ENCODE data around the gene DOCK1.

The DOCK1 gene

GRCh38 chr10:127320176-127320575 is 414.9 kb downstream of the DOCK1 start:
- no peaks in the 10 kb centered on the region for H3K79me1 ChIP-seq (ENCODE audit: low read depth, low read length)
- no peaks in the 10 kb centered on the region for H3K27me3 ChIP-seq (ENCODE audit: control insufficient read depth in 3 of 3, insufficient read depth in 3 of 3, low read depth in 1 of 3, low read length in 3 of 3)
- no peak overlapping the region for H3K27ac ChIP-seq (replicated peaks; ENCODE audit: low read length)
- no CpG with 5 or more reads among the region's 9 CpGs for WGBS, 2 donors (ENCODE audit: extremely low coverage in 2 of 2, insufficient read length in 2 of 2, insufficient replicate concordance in 1 of 2)
- H2BK15ac ChIP-seq (ENCODE audit: low read length) = no peak overlapping the region
- no peak overlapping the region for H3K14ac ChIP-seq (ENCODE audit: low read length)
- no peak overlapping the region for H3K4me3 ChIP-seq (ENCODE audit: low read length in 2 of 2)
- H3K36me3 ChIP-seq (replicated peaks in 1 of 2; ENCODE audit: control insufficient read depth in 2 of 2, insufficient read depth in 2 of 2, low read length in 2 of 2) = no peaks in the 10 kb centered on the region
- no peak overlapping the region for H2AFZ ChIP-seq (ENCODE audit: low read length)
- no peak overlapping the region for H4K8ac ChIP-seq (ENCODE audit: low read depth, low read length)
- H3K9me3 ChIP-seq (replicated peaks in 1 of 2; ENCODE audit: control insufficient read depth in 2 of 2, insufficient read depth in 1 of 2, low read depth in 1 of 2, low read length in 2 of 2) = no peaks in the 10 kb centered on the region
- H4K91ac ChIP-seq (ENCODE audit: low read depth, low read length, poor library complexity) = no peak overlapping the region
- H3K4me1 ChIP-seq (ENCODE audit: control insufficient read depth in 2 of 2, insufficient read depth in 1 of 2, low read depth in 1 of 2, low read length in 2 of 2) = peaks cover 0 to 2% of the 10 kb centered on the region in 2 donors
- H3K4me2 ChIP-seq (ENCODE audit: insufficient read depth, low read length, poor library complexity, severe bottlenecking) = no peak overlapping the region
- no peak overlapping the region for H2BK12ac ChIP-seq (ENCODE audit: low read length)
- H2BK120ac ChIP-seq (ENCODE audit: low read depth, low read length) = no peak overlapping the region
- DNase-seq (ENCODE audit: low spot score) = no peak
- H3K9ac ChIP-seq (ENCODE audit: low read depth, low read length, poor library complexity) = no peak overlapping the region
- no peak overlapping the region for H3K18ac ChIP-seq (ENCODE audit: low read length)
- H3K23ac ChIP-seq (ENCODE audit: low read depth, low read length, poor library complexity) = no peak overlapping the region
- no peak overlapping the region for H3K4ac ChIP-seq (ENCODE audit: low read length)
- H2AK5ac ChIP-seq (ENCODE audit: low read depth, low read length) = no peak overlapping the region
- H2BK5ac ChIP-seq (ENCODE audit: low read length) = no peak overlapping the region

GRCh38 chr10:127322286-127322685 is 417.1 kb downstream of the DOCK1 start:
- no peak overlapping the region for H4K8ac ChIP-seq (ENCODE audit: low read depth, low read length)
- DNase-seq (ENCODE audit: low spot score) = no peak
- H3K4me2 ChIP-seq (ENCODE audit: insufficient read depth, low read length, poor library complexity, severe bottlenecking) = no peak overlapping the region
- H3K4ac ChIP-seq (ENCODE audit: low read length) = no peak overlapping the region
- H3K18ac ChIP-seq (ENCODE audit: low read length) = no peak overlapping the region
- WGBS, 2 donors (ENCODE audit: extremely low coverage in 2 of 2, insufficient read length in 2 of 2, insufficient replicate concordance in 1 of 2) = no CpG with 5 or more reads among the region's 1 CpG
- no peak overlapping the region for H3K23ac ChIP-seq (ENCODE audit: low read depth, low read length, poor library complexity)
- H2BK120ac ChIP-seq (ENCODE audit: low read depth, low read length) = no peak overlapping the region
- H3K9ac ChIP-seq (ENCODE audit: low read depth, low read length, poor library complexity) = no peak overlapping the region
- H3K14ac ChIP-seq (ENCODE audit: low read length) = no peak overlapping the region
- H3K79me1 ChIP-seq (ENCODE audit: low read depth, low read length) = no peaks in the 10 kb centered on the region
- no peaks in the 10 kb centered on the region for H3K36me3 ChIP-seq (replicated peaks in 1 of 2; ENCODE audit: control insufficient read depth in 2 of 2, insufficient read depth in 2 of 2, low read length in 2 of 2)
- H2AK5ac ChIP-seq (ENCODE audit: low read depth, low read length) = no peak overlapping the region
- no peak overlapping the region for H3K4me3 ChIP-seq (ENCODE audit: low read length in 2 of 2)
- H3K9me3 ChIP-seq (replicated peaks in 1 of 2; ENCODE audit: control insufficient read depth in 2 of 2, insufficient read depth in 1 of 2, low read depth in 1 of 2, low read length in 2 of 2) = no peaks in the 10 kb centered on the region
- H4K91ac ChIP-seq (ENCODE audit: low read depth, low read length, poor library complexity) = no peak overlapping the region
- H3K4me1 ChIP-seq (ENCODE audit: control insufficient read depth in 2 of 2, insufficient read depth in 1 of 2, low read depth in 1 of 2, low read length in 2 of 2) = peaks cover 0 to 2% of the 10 kb centered on the region in 2 donors
- H2BK5ac ChIP-seq (ENCODE audit: low read length) = no peak overlapping the region
- no peak overlapping the region for H2AFZ ChIP-seq (ENCODE audit: low read length)
- H3K27me3 ChIP-seq (ENCODE audit: control insufficient read depth in 3 of 3, insufficient read depth in 3 of 3, low read depth in 1 of 3, low read length in 3 of 3) = no peaks in the 10 kb centered on the region
- H3K27ac ChIP-seq (replicated peaks; ENCODE audit: low read length) = no peak overlapping the region
- no peak overlapping the region for H2BK12ac ChIP-seq (ENCODE audit: low read length)
- no peak overlapping the region for H2BK15ac ChIP-seq (ENCODE audit: low read length)

- Histone ChIP-seq H4K8ac (ENCODE audit: low read depth, low read length) (no peak overlapping the region), H3K4me3 (ENCODE audit: low read length in 2 of 2) (no peak overlapping the region), H3K27me3 (ENCODE audit: control insufficient read depth in 3 of 3, insufficient read depth in 3 of 3, low read depth in 1 of 3, low read length in 3 of 3) (no peaks in the 10 kb centered on the region), H3K79me1 (ENCODE audit: low read depth, low read length) (no peaks in the 10 kb centered on the region), H3K36me3 (replicated peaks in 1 of 2; ENCODE audit: control insufficient read depth in 2 of 2, insufficient read depth in 2 of 2, low read length in 2 of 2) (no peaks in the 10 kb centered on the region), H2AFZ (ENCODE audit: low read length) (no peak overlapping the region), H3K4me2 (ENCODE audit: insufficient read depth, low read length, poor library complexity, severe bottlenecking) (no peak overlapping the region), H3K23ac (ENCODE audit: low read depth, low read length, poor library complexity) (no peak overlapping the region), H3K9ac (ENCODE audit: low read depth, low read length, poor library complexity) (no peak overlapping the region), H3K4ac (ENCODE audit: low read length) (no peak overlapping the region), H3K27ac (replicated peaks; ENCODE audit: low read length) (no peak overlapping the region), H2BK5ac (ENCODE audit: low read length) (no peak overlapping the region), H2BK15ac (ENCODE audit: low read length) (no peak overlapping the region), H3K9me3 (replicated peaks in 1 of 2; ENCODE audit: control insufficient read depth in 2 of 2, insufficient read depth in 1 of 2, low read depth in 1 of 2, low read length in 2 of 2) (no peaks in the 10 kb centered on the region), H3K14ac (ENCODE audit: low read length) (no peak overlapping the region), H2BK12ac (ENCODE audit: low read length) (no peak overlapping the region), H2AK5ac (ENCODE audit: low read depth, low read length) (no peak overlapping the region), H2BK120ac (ENCODE audit: low read depth, low read length) (no peak overlapping the region), H3K4me1 (ENCODE audit: control insufficient read depth in 2 of 2, insufficient read depth in 1 of 2, low read depth in 1 of 2, low read length in 2 of 2) (peaks cover 0 to 2% of the 10 kb centered on the region in 2 donors), H4K91ac (ENCODE audit: low read depth, low read length, poor library complexity) (no peak overlapping the region), H3K18ac (ENCODE audit: low read length) (no peak overlapping the region)
- WGBS, 2 donors (ENCODE audit: extremely low coverage in 2 of 2, insufficient read length in 2 of 2, insufficient replicate concordance in 1 of 2) = no CpG with 5 or more reads among the region's 5 CpGs
- no peak for DNase-seq (ENCODE audit: low spot score)
Measured at GRCh38 chr10:127325506-127325905, 420.3 kb downstream of the DOCK1 start.

- Histone ChIP-seq H2BK5ac (ENCODE audit: low read length) (no peak overlapping the region), H3K4ac (ENCODE audit: low read length) (no peak overlapping the region), H2BK12ac (ENCODE audit: low read length) (no peak overlapping the region), H2AK5ac (ENCODE audit: low read depth, low read length) (no peak overlapping the region), H3K18ac (ENCODE audit: low read length) (no peak overlapping the region), H2BK120ac (ENCODE audit: low read depth, low read length) (no peak overlapping the region), H4K91ac (ENCODE audit: low read depth, low read length, poor library complexity) (no peak overlapping the region), H3K23ac (ENCODE audit: low read depth, low read length, poor library complexity) (no peak overlapping the region), H4K8ac (ENCODE audit: low read depth, low read length) (no peak overlapping the region), H3K9ac (ENCODE audit: low read depth, low read length, poor library complexity) (no peak overlapping the region), H2BK15ac (ENCODE audit: low read length) (no peak overlapping the region), H3K9me3 (replicated peaks in 1 of 2; ENCODE audit: control insufficient read depth in 2 of 2, insufficient read depth in 1 of 2, low read depth in 1 of 2, low read length in 2 of 2) (no peaks in the 10 kb centered on the region), H3K36me3 (replicated peaks in 1 of 2; ENCODE audit: control insufficient read depth in 2 of 2, insufficient read depth in 2 of 2, low read length in 2 of 2) (no peaks in the 10 kb centered on the region), H3K14ac (ENCODE audit: low read length) (no peak overlapping the region), H3K4me3 (ENCODE audit: low read length in 2 of 2) (no peak overlapping the region), H2AFZ (ENCODE audit: low read length) (no peak overlapping the region), H3K79me1 (ENCODE audit: low read depth, low read length) (no peaks in the 10 kb centered on the region), H3K27me3 (ENCODE audit: control insufficient read depth in 3 of 3, insufficient read depth in 3 of 3, low read depth in 1 of 3, low read length in 3 of 3) (no peaks in the 10 kb centered on the region), H3K4me2 (ENCODE audit: insufficient read depth, low read length, poor library complexity, severe bottlenecking) (no peak overlapping the region), H3K27ac (replicated peaks; ENCODE audit: low read length) (no peak overlapping the region), H3K4me1 (ENCODE audit: control insufficient read depth in 2 of 2, insufficient read depth in 1 of 2, low read depth in 1 of 2, low read length in 2 of 2) (peaks cover 0 to 2% of the 10 kb centered on the region in 2 donors)
- DNase-seq (ENCODE audit: low spot score) = no peak
- WGBS, 2 donors (ENCODE audit: extremely low coverage in 2 of 2, insufficient read length in 2 of 2, insufficient replicate concordance in 1 of 2) = no CpG with 5 or more reads among the region's 3 CpGs
Measured at GRCh38 chr10:127326883-127327282, 421.7 kb downstream of the DOCK1 start.

All from neuronal stem cell (in vitro differentiated cells).